ELR (cell line): ENCODE results near the gene MED15.
"Not testable (repeated sequence)": the region's sequence is repeated elsewhere in the genome, so short reads cannot be mapped to it uniquely, and the experiment has no call there.

ENCODE experiments used
- DNase-seq: peaks from one replicate; pipeline ENCODE4 v3.0.0-alpha.2; 2015; ENCODE audit warnings: low read depth

Gene MED15

DNA sequence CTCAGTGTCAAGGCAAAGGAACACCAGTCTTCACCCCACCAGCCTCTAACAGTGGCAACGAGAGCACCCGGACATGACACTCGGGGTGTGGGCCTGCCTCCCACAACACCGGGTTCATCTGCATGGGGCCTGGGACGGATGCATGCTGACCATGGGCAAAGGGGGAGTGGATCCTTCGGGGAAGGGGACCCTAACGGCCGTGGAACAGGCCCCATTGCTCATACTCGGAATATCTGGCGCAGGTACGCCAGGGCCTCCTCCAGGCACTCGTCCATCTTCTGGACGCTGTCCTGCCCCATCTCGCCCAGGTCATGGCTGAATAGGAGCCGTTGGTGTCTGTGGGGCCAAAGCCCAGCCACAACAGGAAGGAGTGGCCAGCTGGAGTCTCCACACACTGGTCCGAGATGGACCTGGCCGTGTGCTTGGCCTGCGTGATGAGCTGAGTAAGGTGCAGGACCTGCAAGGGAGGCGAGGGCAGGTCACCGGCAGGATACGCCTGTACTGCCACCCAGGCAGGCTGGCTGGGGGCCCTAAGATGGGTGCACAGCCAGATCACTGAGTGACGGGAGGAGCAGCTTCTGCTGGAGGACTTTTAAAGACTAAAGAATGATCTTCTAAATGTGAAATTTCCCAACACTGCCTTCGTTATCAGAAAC lies 96.8 kb downstream of the MED15 start:
- DNase-seq, result no peak

- DNase-seq, result no peak
These were observed 97.4 kb downstream of the MED15 start for GRCh38 chr22:20604776-20605221.

- no peak for DNase-seq
These were observed 97.9 kb downstream of the MED15 start for GRCh38 chr22:20605328-20605727.

GRCh38 chr22:20606041-20606783 lies 98.8 kb downstream of the MED15 start:
- peak; percentile 75 for DNase-seq

GRCh38 chr22:20606784-20607128 lies 99.3 kb downstream of the MED15 start:
- DNase-seq, result no peak

GRCh38 chr22:20607157-20607907 lies 99.9 kb downstream of the MED15 start:
- no peak for DNase-seq

GRCh38 chr22:20610243-20610686 lies 102.9 kb downstream of the MED15 start:
- no peak for DNase-seq

DNA sequence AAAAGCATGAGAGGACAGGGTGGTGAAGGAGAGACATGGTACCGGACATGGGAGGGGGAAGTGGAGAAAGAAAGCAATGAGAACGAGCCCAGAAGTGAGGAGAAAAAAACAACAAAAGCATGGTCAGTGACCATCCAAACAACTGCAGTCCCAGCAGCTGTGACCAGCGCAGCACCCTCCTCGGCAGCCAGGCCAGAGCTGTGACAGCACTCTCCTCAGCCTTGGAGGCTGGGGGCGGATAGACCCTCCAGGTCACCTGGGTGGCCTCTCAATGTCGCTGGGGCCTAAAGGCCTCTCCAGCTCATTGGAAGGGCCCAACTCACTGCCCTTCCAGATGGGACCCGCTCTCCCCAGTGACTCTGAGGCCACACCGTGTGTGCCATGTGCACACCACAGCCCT lies 103.3 kb downstream of the MED15 start:
- DNase-seq, result no peak

- no peak for DNase-seq
These were observed 104.0 kb downstream of the MED15 start for GRCh38 chr22:20611418-20611817.

DNA sequence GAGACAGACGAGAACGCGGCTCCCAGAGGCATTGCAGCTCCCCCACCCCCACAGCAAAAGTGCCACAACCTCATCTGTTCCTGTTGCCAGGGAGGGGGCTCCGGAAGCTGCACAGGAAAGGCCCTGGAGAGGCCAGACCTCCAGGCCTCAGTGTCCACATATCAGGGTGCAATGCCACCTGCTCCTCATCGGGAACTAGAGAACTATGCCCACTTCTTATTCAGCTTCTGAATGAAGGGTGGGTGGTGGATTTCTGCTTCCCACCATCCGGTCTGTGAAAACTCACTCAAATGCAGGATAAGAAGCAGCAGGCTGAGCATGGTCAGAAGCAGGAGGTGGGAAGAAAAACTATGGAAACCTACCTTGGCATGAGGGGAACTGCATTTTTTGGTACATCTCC lies 105.9 kb downstream of the MED15 start:
- DNase-seq, result no peak

GRCh38 chr22:20615021-20615420 lies 107.6 kb downstream of the MED15 start:
- DNase-seq, result no peak

DNA sequence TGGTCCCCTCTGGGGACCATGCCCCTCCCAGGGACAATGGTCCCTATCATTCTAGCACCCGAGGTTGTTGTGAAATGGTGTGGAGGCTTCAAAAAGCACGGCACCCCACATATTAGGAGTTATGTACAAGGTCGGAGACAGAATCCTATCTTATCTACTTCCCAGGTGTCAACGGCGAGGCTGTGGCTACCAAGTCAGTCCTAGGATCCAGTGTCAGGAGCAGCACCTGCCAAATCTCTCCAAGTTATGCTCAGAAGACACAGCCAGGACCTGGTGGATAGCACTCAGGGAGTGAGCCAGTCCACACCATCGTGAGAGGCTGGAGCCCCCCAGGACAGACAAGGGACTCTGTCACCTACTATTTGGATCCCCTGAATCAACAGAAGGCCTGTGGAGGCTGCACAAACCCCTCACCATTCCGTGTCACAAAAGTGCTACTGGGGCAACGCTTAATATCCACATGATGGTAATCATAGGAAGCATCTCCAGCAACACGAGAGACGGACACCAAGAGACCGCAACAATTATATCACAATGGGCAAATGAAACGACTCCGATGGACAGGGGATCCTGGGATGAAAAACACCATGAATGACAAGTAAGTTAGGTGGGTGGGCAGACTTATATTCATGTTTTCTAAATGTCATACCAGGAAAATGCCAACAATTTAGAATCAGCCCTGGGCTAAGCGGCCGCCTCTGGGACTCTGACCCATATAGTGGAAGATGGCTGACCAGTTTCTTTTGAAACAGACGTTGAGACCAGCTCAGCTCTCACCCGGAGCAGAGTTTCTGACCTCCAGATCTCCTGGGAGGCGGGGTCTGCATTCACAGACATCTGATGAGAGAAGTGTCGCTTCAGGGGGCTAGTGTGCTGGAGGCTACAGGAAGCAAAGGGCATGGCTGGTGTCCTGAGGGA lies 108.4 kb downstream of the MED15 start:
- DNase-seq, result no peak

- no peak for DNase-seq
These were observed 109.1 kb downstream of the MED15 start for GRCh38 chr22:20616451-20617043.

DNA sequence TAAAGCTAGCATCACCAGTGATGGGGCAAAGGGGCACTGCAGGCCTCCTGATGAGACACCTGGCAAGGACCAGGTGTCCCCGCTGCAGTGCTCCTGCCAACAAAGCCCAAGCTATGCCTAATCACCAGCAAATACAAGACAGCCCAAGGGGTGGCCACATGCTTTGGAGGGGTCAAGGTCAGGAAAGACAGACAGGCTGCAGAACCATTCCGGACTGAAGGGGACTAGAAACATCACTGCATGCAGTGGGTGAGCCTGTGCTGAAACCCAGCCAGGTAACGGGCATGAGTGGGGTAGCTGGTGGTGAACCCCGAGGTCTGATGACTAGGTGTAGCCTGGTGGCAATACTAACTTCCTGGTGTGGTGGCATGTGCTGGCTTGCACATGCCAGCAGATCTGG lies 111.1 kb downstream of the MED15 start:
- DNase-seq, result no peak

- no peak for DNase-seq
These were observed 111.9 kb downstream of the MED15 start for GRCh38 chr22:20619045-20619892.

DNA sequence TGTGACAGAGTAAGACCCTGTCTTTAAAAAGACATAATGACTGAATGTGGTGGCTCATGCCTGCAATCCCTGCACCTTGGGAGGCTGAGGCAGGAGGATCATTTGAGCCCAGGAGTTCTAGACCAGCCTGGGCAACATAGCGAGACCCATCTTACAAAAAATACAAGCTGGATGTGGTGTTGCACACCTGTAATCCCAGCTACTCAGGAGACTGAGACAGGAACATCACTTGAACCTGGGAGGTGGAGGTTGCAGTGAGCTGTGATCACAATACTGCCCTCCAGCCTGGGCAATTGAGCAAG lies 112.4 kb downstream of the MED15 start:
- not testable (repeated sequence) for DNase-seq

DNA sequence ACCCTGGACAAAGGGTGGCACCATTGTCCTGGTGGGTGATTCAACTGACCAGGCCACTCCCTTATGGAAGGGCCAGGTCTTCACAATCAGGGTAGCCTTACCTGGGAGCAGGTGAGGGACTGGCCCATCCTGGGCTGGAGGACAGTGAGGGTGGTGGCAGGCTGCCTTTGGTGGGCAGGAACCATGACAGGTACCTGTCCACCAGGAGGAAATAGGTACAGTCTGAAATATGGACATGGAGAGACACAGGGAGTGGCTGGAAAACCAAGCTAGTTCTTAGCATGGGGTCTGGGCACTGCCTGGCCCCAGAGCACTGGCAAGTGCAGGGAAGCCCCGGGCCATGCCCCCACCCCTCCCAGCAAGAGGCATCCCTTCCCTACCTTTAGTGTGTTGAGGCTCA lies 113.8 kb downstream of the MED15 start:
- no peak for DNase-seq

- no peak for DNase-seq
These were observed 115.4 kb downstream of the MED15 start for GRCh38 chr22:20622650-20623339.

- DNase-seq, result peak; percentile 59
These were observed 116.8 kb downstream of the MED15 start for GRCh38 chr22:20624161-20624616.

GRCh38 chr22:20625270-20625669 lies 117.9 kb downstream of the MED15 start:
- DNase-seq, result no peak
